ENCODE results near the gene DNASE1L2. TPM values are rescaled to one million over a fixed set of nuclear protein-coding genes. Genes with fewer than 3 reads are reported as not detected.
"Not testable (repeated sequence)": the region's sequence is repeated elsewhere in the genome, so short reads cannot be mapped to it uniquely, and the experiment has no call there.

The DNASE1L2 gene
- total and polyA plus RNA-seq, 2 of the 8 experiments (the other 6 are each of a cell fraction or from before 2014, with no cell fraction given) = 0.35 to 0.97 TPM

GRCh38 chr16:2203119-2203688, 33.0 kb upstream of the DNASE1L2 start:
- not testable (repeated sequence) for H4K8ac ChIP-seq (ENCODE audit: extremely low read depth, insufficient read depth, low read length); H3K4ac ChIP-seq (replicated peaks; ENCODE audit: insufficient read length, low read depth, low read length); H3K9ac ChIP-seq (replicated peaks in 1 of 4; ENCODE audit: extremely low read depth in 1 of 4, low read depth in 3 of 4, low read length in 3 of 4); H4K20me1 ChIP-seq (replicated peaks in 1 of 2; ENCODE audit: control insufficient read depth in 1 of 2, insufficient read depth in 2 of 2, low read length in 2 of 2); H3K79me2 ChIP-seq (ENCODE audit: control insufficient read depth in 1 of 2, insufficient read depth in 2 of 2, low read length in 2 of 2); H3K9me3 ChIP-seq (ENCODE audit: insufficient read depth in 2 of 2, low read depth in 1 of 2, low read length in 1 of 2); H4K5ac ChIP-seq (ENCODE audit: insufficient read length, low read depth, low read length); H2AFZ ChIP-seq (ENCODE audit: low read length); DNase-seq (ENCODE audit: low read depth in 1 of 2, low spot score in 2 of 2); H3K56ac ChIP-seq (replicated peaks; ENCODE audit: insufficient read length, low read depth, low read length); H3K18ac ChIP-seq (ENCODE audit: extremely low read depth, low read length); H2BK120ac ChIP-seq (replicated peaks; ENCODE audit: low read depth, low read length); H3K79me1 ChIP-seq (ENCODE audit: low read depth, low read length); H3K23ac ChIP-seq (ENCODE audit: insufficient read length); FAIRE-seq; H2BK5ac ChIP-seq (ENCODE audit: low read depth, low read length); H2BK12ac ChIP-seq (ENCODE audit: low read depth, low read length); H3K4me3 ChIP-seq (ENCODE audit: extremely low read depth in 1 of 4, insufficient read depth in 2 of 4, low read depth in 3 of 4, low read length in 4 of 4); H3K14ac ChIP-seq (ENCODE audit: insufficient read length); H4K91ac ChIP-seq (replicated peaks; ENCODE audit: insufficient read length, low read length); H2BK20ac ChIP-seq (ENCODE audit: low read length); H2BK15ac ChIP-seq (ENCODE audit: low read length); H3K4me2 ChIP-seq (ENCODE audit: insufficient read depth in 1 of 2, low read depth in 2 of 2, low read length in 2 of 2); H3K27ac ChIP-seq (ENCODE audit: low read depth, low read length)
- Histone ChIP-seq H3K4me1 (replicated peaks in 1 of 4; ENCODE audit: control insufficient read depth in 3 of 4, insufficient read depth in 4 of 4, low read length in 3 of 4) (peaks cover 0 to 10% (median 7%) of the 10 kb centered on the region in 4 experiments; a peak in 6 of 7 replicates), H3K36me3 (ENCODE audit: control insufficient read depth in 2 of 4, insufficient read depth in 4 of 4, low read length in 3 of 4) (peaks cover 0 to 14% (median 6%) of the 10 kb centered on the region in 4 experiments; a peak in 5 of 8 replicates), H2AK5ac (ENCODE audit: low read depth, low read length) (0 out of 2 replicates have a peak overlapping the region, but pooled peaks have one; percentile 53), H3K23me2 (ENCODE audit: low read depth, low read length) (peaks cover 11% of the 10 kb centered on the region; the same call in 1 of the 2 replicates), H3K27me3 (replicated peaks in 1 of 4; ENCODE audit: control insufficient read depth in 3 of 4, extremely low read depth in 1 of 4, insufficient read depth in 3 of 4, low read length in 3 of 4) (peaks cover 0 to 14% (median 6%) of the 10 kb centered on the region in 4 experiments; a peak in 5 of 7 replicates)
- POLR2A ChIA-PET (ENCODE audit: partially characterized antibody) = interaction anchor here (0.6 to 15.1 kb wide), 6 partner anchors 9 to 678 kb away, joined by 3 to 156 read pairs (median 4); partner anchors contain the start of genes PGP and TRAF7
- WGBS, 2 experiments (ENCODE audit: extremely low coverage in 1 of 2, insufficient coverage in 1 of 2, insufficient read length in 1 of 2, insufficient replicate concordance in 2 of 2, low coverage in 1 of 2, low lambda C conversion rate in 2 of 2, missing lambda C conversion rate in 1 of 2) = 94% methylated on average over 8 of the region's 8 CpGs; no CpG with 5 or more reads in 1 of the 2 experiments
- CTCF ChIA-PET (ENCODE audit: partially characterized antibody) = interaction anchor here (0.7 to 2.7 kb wide), 6 partner anchors 8 to 156 kb away, joined by 3 to 23 read pairs (median 3); no protein-coding TSS in a partner anchor

Data from H1 (cell line).